ENCODE data around the gene CCDC157.
A peak's percentile ranks its signal among the peaks of the same experiment; 100 is the strongest.
"Not testable (repeated sequence)": the region's sequence is repeated elsewhere in the genome, so short reads cannot be mapped to it uniquely, and the experiment has no call there.

CCDC157 gene

DNA sequence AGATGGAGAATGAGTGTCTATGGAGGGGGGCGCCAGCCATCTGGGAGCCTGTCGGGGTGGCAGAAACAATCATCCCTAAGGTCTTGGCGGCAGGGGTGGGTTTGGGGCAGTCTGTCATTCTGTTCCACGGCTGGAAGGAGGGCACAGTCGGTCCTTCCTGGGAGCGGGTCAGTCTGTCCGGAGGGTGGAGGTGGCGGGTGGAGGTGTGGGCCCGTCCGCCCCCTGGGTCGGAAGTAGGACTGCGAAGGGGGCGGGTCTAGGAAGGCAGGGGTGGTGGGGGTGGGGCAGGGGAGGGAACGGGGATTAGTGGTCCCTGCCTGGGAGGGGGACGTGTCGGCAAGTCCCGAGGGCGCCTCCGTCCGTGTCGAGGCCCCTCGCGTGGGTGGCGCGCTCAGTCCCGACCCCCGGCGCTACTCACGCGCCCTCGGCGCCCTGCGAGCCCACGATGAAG lies 30.5 kb upstream of the CCDC157 start:
- DNase-seq: peak in 2 of 4 experiments; percentile 27 to 36

DNA sequence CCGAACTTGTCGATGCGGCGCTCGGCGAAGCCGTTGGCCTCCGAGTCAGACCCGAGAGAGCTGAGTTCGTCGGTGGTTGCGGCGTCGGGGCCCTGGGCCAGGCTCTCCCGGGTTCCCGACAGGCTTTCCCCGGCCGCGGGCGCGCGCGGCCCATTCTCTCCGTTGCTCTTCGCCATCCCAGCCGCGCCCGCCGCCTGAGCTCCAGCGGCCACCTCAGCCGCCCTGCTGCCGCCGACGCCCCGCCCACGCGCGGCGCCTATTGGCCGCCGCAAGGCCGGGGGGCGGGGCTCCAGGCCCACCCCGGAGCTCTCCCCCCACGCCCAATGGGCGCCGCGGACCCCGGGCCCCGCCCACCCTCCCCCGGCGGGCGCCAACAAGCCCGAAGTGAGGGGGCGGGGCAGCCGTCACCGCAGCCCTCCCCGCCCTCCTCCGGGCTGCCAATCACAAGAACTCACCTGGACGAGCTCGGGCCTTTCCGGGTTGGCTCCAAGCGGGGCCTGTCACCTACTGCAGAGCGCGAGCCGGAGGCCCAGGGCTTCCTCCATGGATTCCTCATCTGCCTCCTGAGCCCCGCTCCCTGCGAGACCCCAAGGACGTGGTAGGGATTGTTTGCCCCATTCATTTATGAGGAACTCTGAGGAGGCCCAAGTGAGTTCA lies 30.0 kb upstream of the CCDC157 start, which contains the start of gene TBC1D10A:
TSS of gene TBC1D10A (minus strand) at position 236 of the 657 bp plus-strand sequence. CDS start at position 176, 60 bp downstream.
- DNase-seq: peak; percentile 85 to 97 (median 91)

DNA sequence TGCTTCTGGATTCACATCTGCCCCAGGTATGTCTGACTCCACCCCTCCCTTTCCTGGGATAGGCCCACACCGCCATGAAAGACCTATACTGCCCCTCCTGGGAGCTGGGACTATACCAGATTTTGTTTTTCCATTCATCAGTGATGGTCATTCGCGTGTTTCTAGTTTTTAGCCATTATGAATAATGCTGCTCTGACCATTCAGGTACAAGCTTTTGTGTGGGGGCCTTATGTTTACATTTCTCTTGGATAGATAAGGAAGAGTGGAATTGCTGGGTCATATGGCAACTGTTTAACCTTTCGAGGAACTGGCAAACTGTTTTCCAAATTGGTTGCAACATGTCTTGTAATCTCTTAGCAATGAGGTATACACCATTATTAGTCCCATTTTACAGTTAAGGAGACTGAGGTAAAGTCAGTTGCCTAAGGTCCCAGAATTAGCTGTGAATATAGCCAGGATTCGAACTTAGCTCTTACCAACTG lies 28.9 kb upstream of the CCDC157 start:
- DNase-seq: no peak

DNA sequence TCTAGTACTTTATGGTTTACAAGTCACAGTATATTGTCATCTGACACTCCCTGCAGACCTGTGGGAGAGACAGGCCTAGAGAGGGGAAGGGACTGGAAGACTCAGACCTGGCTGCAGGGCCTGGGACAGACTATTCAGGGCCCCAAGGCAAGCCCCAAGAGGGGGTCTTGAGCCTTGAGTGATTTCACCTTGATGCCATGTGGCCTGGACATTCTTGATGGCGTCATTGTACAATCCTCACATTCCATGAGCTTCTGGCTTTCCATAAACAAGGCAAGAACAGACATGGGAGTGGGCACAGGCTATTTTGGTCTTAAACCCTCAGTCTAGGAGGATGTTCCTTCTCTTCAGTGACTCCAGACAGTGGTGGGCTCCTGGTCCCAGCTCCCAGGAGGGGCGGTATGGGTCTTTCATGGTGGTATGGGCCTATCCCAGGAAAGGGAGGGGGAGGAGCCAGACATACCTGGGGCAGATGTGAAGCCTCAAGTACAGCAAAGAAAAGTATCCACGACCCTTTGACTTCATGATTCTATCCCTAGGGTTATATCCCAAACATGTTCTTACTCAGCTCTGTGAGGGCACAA lies 28.2 kb upstream of the CCDC157 start:
- no peak for DNase-seq

DNA sequence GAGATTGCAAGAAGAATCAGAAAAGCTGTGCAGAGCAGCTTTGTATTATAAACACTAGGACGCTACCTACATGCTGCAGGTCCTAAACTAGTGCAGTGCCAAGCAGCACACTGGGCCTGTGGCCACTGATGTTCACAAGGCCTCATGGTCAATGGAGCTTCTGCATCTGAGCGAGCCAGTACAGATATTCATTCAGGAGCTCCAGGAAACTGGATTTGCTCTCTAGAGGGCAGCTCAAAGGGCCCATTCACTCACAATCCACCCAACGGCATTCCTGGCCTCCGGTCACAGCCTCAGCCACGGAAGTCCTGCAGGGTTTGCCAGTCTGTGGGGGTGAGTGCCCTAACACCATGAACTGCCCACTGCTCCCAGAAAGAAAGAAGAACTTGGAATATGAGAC lies 24.3 kb upstream of the CCDC157 start:
- no peak for DNase-seq

DNA sequence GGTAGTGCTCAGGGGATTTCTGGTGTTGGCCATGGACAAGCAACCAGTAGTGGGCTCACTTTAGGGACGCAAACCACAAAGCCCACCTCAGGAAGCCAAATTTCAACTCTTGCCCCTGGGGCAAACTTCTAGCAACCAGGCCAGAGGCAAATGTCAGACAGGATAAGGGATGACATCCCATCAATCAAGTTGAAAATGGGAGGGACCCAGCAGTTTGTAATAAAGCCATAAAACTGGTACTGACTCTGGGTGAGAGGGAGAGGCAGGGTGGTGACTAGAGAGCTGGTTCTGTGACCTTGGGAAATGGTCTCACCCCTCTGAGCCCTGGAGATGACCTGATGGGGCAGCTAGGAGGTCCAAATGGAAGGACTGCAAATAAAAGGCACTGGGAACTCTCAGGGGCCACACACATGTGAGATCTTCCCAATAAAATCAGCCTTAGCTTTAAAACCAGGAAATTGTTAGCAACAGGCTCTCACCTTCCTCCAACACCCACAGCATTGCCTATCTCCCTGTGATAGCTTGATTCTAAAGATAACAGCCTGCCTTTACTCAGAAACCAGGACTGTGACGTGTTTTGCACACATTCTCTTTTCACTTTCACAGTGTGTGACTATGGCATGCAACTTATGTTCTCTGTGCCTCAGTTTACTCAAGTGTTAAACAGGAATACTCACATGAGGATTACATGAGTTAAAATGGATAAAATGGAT lies 23.7 kb upstream of the CCDC157 start:
- no peak for DNase-seq

DNA sequence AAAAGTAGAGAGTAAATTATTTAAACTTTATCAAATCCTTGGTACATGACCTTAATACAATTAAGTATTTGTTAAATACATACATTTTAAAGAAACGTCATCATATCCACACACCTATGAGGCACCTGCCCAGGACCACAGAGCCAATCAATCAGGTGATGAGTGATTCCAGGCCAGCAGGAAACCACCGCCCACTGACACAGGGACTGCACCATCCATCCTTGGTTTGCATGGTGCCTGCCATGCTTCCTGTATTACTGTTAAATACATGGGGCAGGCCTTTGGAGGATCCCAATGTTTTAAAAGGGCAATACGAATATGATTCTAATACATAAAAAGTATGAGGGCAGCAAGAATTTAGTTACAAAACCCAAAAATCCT lies 23.1 kb upstream of the CCDC157 start:
- DNase-seq: no peak

DNA sequence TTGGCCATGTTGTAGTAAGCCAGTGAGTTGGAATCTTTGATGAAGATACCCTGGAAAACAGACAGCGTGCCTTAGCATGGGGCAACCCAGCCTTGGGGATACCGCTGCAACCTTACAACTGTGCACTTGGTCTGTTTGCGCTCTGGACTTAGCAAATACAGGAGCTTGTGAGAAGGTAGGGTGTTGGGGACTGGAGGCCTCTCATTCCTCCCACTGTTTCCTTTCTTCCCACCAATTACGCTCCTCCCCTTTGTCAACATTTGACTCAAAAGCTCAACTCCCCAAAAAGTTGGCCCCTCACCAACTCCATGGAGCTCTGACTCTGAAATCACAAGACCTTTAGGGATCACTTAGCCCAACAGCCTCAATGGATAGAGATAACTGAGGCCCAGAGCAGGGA lies 22.2 kb upstream of the CCDC157 start:
- DNase-seq: no peak

DNA sequence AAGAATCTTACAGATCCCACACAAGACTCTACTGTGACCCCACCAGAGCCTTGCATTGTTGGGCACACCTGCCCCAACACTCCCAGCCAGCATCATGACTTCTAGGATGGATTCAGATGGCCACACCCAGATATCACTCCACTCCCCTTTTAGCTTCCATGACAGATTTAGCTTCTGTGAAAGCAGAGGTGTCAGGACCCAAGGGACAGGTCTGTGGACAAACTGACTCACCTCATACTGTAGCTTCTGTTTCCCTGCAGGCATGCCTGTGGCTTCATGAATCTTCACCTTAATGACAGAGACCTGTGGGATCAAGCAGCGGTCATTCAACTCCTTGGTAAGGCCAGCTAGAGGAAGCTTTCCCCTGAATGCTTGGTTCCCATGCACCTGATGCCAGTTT lies 21.6 kb upstream of the CCDC157 start:
- no peak for DNase-seq

DNA sequence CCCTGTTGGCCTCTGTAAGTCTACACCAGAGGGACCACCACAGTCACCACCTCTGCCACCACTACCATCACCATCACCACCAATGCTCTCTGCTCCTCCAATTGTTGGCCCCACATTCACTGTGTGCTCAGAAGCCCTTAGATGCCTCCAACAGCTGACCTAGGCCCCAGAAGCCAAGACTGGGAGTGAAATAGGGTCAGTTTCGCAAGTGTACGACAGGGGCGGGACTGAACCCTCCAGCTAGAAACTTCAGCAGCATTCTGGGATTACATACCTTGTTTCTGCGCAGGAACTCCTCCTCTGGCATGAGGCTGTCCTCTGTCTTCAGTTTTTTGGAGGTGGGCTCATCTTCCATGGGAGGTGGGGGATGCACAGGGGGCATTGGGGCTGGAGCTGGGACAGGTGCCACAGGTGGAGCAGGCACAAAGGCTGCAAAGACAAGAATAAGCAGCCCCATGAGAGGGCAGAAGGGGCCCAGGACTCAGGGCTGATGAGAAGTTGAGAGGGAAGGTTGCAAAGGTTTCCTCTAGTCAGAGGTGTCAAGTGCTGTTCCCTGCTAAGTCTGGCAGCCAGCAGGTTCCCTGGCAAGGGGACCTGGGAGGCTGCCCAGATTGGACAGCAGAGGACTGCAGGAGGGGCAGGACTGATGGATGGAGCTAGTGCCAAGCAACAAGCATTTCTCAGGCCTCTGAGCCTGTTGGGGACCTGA lies 19.9 kb upstream of the CCDC157 start:
- DNase-seq: no peak

DNA sequence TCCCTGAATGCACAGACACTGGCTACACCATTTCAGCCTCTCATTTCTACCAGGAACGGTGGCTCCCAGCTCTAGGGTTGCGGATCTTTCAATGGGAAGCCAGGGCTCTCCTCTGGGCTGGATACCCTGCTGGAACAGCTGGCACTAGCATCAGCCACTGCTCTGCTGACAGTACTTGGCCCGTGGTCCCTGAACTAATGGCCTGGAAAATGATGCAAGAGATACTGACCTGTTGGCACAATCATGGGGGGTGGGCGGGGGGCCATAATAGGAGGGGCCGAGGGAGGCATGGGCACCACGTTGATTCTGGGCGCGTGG lies 19.4 kb upstream of the CCDC157 start:
- no peak for DNase-seq

DNA sequence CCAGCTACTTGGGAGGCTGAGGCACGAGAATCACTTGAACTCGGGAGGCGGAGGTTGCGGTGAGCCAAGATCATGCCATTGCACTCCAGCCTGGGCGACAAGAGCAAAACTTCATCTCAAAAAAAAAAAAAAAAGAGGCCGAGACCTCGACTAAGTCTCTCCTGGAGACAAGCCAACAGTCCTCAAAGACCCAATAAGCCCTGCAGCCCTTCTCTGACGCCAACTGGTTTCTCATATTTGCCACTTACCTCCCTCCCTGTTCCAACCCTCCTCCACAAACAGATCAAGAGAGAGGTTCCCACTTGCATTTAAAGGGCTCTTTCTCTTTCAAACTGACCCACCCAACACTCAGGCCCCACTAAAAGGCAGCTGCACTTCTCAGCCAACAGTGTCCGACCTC lies 18.5 kb upstream of the CCDC157 start:
- DNase-seq: not testable (repeated sequence)

DNA sequence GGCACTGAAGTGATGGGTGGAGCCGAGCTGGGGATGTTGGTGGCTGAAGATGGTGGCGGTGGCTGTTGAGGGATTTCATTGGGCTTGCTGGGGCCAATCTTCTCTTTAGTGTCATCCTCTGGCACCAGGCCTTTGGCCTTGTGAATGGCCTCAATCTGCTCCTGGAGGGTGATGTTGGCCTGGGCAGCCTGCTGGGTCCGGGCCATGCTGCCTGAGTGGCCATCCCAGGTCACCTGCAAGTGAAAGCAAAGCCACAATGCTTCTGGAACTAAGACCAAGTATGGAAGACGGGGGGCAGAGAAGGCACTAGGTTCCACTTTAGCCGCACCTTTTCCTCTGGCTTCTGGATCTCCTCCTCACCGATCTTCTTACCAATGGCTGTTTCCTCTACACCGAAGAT lies 18.0 kb upstream of the CCDC157 start:
- no peak for DNase-seq

DNA sequence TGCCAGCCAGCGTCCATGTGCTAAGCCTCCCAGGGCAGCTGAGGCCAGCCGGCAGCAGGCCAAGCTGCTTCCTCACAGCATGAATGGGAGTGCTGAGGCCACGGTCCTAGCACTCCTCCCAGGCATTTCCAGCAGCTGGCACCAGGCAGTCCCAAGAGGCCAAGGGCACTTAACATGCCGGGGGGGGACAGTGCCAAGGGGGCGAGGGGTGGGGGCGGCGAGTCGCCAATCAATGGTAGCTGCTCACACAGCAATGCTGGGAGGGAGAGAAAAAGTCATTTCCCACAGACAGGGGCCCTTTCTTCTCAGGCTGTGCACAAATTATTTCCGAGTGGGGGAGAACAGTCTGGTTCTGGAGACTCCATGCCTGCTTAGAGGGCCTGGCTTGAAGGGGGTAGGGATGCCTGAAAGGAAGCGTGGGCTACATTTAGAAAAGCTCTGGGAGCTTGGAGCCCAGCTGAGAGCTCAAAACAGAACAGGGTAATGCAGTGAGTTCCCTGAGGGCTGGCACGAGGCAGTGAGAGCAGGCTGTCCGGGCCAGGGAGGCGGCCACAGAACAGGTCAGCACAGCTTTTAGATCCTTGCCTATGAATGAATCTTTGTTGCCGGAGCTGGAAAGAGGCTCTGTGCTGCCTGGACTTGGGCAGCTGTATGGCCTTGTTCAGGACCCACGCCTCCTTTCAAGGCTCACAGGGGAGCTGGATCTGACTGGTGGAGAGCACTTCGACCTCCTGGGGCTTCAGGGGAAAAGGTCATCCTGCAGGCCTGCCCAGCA lies 15.7 kb upstream of the CCDC157 start:
- no peak for DNase-seq

DNA sequence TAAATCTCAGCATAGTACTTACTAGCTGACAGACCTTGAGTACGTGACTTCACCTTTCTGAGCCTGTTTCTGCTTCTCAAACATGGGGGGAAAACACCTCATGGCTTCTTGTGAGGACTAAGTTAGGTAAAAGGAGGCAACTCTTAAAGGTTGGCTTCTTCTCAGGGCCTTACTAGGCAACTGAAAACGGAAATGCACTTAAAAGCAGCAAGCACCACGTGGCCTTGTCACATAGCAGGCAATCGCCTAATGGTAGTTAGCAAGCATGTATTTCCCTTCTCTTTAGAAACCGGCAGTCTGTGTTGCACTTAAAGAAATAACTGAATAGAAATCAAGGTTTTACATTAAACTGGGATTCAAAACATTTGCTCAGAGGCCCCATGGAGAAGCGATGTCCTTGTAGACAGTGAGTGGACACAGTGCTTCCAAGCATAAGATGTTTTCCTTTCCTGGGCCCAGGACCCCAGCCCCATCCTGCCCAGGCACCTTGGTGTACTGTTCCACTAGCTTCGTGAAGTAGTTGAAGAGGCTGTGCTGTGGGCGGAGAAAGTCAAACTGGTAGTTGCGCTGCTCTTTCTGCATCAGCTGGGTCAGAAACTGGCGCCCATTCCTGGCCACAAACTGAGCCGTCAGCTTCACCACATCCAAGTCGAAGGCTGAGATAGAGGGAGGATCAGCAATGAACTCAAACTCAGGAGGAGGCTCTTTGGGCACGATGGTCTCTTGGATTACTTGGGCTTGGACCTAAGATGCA lies 12.2 kb upstream of the CCDC157 start:
- DNase-seq: no peak

DNA sequence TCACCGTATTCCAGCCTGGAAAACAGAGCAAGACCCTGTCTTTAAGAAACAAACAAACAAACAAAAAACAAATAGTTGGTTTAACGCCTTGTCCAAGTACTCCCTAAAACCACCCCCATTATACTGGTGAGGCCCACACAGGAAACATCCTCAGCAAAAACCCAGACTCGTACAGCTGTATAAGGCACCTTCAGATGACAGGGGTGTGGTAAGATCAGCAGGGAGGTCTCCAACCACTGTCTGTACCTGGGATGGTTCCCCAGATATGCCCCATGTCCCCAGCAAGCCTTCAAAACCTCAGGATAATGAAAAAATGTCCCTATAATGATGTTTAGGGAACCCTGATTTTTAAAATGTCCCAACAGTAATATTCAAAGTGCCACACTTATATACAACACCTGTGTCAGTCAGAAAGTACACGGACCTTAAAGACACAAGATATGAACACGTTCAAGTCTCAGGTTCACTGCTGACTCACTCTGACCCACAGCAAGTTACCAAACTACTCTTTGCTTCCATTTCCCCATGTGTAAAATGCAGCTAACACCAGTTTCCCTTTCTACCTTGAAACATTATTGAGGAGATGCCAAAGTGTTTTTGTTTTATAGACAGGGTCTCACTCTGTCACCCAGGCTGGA lies 9.4 kb upstream of the CCDC157 start:
- DNase-seq: no peak

DNA sequence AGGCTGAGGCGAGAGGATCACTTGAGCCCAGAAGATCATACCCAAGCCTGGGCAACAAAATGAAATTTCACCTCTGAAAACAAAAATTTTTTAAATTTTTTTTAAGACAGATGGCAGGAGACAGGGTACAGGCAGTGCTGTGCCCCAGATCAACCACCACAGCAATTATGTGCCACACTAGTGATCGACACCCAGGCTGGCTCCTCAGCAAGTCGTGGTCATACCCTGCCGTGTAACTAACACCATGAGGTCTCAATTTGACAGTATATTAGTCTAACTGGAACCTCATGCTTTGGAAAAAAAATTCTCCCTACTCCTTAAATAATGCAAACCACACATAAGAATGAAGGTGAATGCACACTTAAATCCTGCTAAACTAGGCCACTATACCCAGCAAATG lies 8.4 kb upstream of the CCDC157 start:
- no peak for DNase-seq

DNA sequence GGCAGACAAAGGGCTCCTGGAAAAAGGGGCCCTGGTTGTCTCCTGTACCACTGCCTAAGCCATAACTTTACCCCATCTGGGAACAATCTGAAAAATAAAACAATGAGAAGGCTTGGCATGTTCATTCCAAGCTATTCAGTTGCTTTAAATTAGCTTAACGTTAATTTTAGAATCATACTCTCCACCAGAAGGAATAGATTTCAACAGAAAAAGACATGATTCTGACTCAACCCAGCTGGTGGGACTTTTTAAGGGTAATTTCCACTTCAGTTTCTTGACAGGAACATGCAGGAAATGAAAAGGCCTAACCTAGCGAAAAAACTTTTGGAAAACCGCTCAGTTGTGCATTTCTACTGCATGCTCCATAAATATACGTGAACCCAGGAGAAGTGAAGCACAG lies 8.0 kb upstream of the CCDC157 start:
- DNase-seq: peak in 2 of 4 experiments; percentile 28 to 34

DNA sequence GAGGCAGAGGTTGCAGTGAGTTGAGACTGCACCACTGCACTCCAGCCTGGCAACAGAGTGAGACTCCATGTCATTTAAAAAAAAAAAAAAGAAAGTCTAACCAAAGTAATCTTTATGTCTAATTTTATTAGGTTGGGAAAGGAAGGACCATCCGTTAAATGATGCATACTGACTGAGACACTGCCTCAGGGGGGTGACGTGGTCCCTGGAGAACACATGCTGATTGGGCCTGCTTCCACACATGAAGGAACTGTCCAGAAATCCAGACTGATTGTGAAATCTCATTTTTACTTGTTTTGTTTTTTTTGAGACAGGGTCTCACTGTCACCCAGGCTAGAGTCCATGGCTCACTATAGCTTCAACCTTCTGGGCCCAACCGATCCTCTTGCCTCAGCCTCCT lies 5.6 kb upstream of the CCDC157 start:
- DNase-seq: no peak

DNA sequence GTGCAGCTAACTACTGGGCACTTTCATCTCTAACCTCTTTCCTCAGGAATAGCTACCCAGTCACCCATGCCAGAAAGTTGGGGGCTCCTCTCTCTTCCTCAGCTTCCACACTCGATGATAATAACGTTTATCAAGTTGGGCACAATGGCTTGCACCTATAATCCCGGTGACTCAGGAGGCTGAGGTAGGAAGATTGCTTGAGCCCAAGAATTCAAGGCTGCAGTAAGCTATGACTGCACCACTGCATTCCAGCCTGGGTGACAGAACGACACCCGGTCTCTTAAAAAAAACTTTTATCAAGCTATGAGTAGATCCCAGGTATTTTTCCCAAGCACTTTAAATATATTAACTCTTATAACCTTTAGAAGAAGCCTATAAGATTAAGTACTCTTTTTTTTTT lies 2.2 kb upstream of the CCDC157 start:
- DNase-seq: no peak

DNA sequence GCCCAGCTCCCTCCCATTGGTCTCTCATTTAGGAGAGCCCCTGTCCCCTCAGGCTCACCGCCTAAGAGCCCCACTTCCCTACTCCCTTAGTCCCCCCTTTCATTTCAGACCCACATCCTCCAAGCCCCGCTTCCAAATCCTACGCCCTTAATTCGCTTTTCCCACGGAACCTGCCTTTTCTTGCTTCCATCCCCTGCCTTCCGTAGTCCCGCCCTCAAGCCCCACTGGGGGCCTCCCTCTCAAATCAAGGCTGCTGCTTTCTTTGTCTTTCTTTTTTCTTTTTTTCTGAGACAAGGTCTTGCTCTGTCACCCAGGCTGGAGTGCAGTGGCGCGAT lies 396 bp downstream of the CCDC157 start:
- peak in 2 of 4 experiments; percentile 5 to 14 for DNase-seq

Measured in suppressor macrophage (primary cell).